ENCODE results near the gene PHF1. TPM values are rescaled to one million over a fixed set of nuclear protein-coding genes. Genes with fewer than 3 reads are reported as not detected.

Gene PHF1
- total and polyA plus RNA-seq, 4 donors = 17.2 to 128 (median 85.6) TPM

DNA sequence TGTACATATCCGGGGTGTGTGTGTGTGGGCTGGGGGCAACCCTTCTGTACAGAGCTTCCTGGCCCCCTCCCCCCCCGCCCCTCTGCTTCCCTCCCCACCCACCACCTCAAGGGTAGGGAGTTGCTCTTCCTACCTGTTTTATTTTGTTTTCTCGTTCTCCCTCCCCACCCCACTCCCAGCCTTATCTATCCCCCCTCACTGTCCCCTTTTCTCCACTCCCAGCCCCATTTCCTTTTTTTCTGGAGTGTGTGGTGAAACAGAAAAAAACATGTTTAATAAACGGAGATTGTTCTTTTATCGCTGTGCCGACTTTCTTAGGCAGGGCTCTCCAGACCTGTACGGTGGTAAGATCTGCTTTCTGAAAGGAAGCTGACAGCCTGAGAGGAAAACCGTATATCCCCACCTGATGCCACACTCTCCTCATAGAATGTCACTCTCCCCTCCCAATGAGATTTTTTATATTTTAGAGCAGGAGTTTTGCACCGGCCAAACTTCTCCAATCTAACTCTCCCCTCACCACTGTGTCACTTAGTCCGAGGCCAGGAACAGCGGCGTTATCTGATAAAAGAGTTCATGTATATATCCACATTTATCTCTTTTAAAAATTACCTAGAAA lies 42.7 kb downstream of the PHF1 start:
- DNase-seq (ENCODE audit: low read depth in 4 of 6, low spot score in 6 of 6) = no peak
- H3K36me3 ChIP-seq (ENCODE audit: control insufficient read depth, insufficient read depth, low read length) = peaks cover 50% of the 10 kb centered on the region
- no peaks in the 10 kb centered on the region for H3K27me3 ChIP-seq (ENCODE audit: control insufficient read depth, insufficient read depth, low read length)
- H3K9me3 ChIP-seq (ENCODE audit: control insufficient read depth, insufficient read depth, low read length) = no peaks in the 10 kb centered on the region
- no CpG with 5 or more reads among the region's 12 CpGs for WGBS (ENCODE audit: insufficient coverage)
- peak overlapping the region; percentile 90 for H3K27ac ChIP-seq (ENCODE audit: low read depth, low read length)
- peak overlapping the region; percentile 99 for H3K4me3 ChIP-seq (ENCODE audit: low read depth, low read length)
- peaks cover 24% of the 10 kb centered on the region for H3K4me1 ChIP-seq (ENCODE audit: control insufficient read depth, insufficient read depth, low read length)

DNA sequence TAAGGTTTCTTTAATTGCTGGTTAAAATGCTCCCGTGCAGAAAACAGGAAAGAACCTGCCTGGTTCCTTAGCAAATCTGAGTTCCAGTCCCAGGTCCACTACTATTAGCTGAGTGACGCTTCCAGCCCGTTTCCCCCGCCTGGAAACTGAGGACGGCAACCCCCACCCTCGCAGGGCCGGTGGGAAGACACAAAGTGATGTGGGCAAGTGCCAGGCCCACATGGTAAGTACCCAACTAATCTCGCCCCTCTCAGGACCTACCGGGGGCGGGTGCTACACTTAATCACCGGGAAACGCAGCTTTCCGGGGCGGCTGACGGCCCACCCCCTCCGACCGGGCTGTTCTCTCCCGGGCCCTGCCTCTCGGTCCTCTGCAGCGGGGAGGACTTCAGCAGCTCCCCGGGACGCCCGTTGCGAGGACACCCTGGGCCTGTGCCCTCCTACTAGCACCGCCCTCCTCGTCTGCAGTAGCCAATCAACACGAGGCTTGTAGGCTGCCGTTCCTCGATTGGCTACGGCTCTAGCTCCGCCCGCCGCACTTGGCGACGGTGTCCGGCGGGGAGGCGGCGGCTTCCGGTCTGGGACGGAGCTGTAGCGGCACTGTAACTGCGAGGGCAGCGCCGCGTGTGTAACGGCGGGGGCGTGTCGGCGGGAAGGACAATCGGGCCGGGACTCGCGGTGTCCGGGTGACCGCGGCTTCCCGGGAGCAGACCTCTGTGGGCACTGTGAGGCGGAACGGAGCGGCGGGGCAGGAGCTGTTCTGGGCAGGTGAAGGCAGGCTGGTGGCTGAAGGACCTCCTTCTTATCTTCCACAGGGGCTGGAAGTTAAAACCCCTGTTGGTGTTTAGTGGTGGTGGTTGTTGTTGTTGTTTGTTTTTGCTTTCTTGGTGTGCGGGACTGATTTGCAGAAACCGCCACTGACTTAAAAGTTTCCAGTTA lies 43.5 kb downstream of the PHF1 start, which contains the start of gene ZBTB9:
ZBTB9 (plus strand) TSS at position 568 of the 938 bp plus-strand sequence. CDS start 525 bp downstream, outside the sequence.
- peak; percentile 79 to 98 (median 91) for DNase-seq (ENCODE audit: low read depth in 4 of 6, low spot score in 6 of 6)
- under 1% methylated on average over 64 of the region's 65 CpGs for WGBS (ENCODE audit: insufficient coverage)
- Histone ChIP-seq H3K9me3 (ENCODE audit: control insufficient read depth, insufficient read depth, low read length) (no peaks in the 10 kb centered on the region), H3K27ac (ENCODE audit: low read depth, low read length) (peak within 1 kb of the TSS; percentile 90), H3K36me3 (ENCODE audit: control insufficient read depth, insufficient read depth, low read length) (peaks cover 42% of the 10 kb centered on the region), H3K4me1 (ENCODE audit: control insufficient read depth, insufficient read depth, low read length) (peaks cover 24% of the 10 kb centered on the region), H3K4me3 (ENCODE audit: low read depth, low read length) (peak within 1 kb of the TSS; percentile 99), H3K27me3 (ENCODE audit: control insufficient read depth, insufficient read depth, low read length) (no peaks in the 10 kb centered on the region)

DNA sequence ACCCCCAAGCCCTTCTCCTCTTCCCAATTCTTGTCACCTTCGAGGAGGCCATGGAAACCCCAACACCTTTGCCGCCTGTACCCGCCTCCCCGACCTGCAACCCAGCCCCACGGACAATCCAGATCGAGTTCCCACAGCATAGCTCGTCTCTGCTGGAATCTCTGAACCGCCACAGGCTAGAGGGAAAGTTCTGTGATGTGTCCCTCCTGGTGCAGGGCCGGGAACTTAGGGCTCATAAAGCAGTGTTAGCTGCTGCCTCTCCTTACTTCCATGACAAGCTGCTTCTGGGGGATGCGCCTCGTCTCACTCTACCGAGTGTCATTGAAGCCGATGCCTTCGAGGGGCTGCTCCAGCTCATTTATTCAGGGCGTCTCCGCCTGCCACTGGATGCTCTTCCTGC lies 44.2 kb downstream of the PHF1 start:
- H3K27ac ChIP-seq (ENCODE audit: low read depth, low read length) = no peak overlapping the region
- H3K9me3 ChIP-seq (ENCODE audit: control insufficient read depth, insufficient read depth, low read length) = no peaks in the 10 kb centered on the region
- H3K36me3 ChIP-seq (ENCODE audit: control insufficient read depth, insufficient read depth, low read length) = peaks cover 38% of the 10 kb centered on the region
- no peaks in the 10 kb centered on the region for H3K27me3 ChIP-seq (ENCODE audit: control insufficient read depth, insufficient read depth, low read length)
- DNase-seq (ENCODE audit: low read depth in 4 of 6, low spot score in 6 of 6) = no peak
- H3K4me3 ChIP-seq (ENCODE audit: low read depth, low read length) = peak overlapping the region; percentile 99
- 48% methylated on average over 10 of the region's 16 CpGs for WGBS (ENCODE audit: insufficient coverage)
- peaks cover 24% of the 10 kb centered on the region for H3K4me1 ChIP-seq (ENCODE audit: control insufficient read depth, insufficient read depth, low read length)

DNA sequence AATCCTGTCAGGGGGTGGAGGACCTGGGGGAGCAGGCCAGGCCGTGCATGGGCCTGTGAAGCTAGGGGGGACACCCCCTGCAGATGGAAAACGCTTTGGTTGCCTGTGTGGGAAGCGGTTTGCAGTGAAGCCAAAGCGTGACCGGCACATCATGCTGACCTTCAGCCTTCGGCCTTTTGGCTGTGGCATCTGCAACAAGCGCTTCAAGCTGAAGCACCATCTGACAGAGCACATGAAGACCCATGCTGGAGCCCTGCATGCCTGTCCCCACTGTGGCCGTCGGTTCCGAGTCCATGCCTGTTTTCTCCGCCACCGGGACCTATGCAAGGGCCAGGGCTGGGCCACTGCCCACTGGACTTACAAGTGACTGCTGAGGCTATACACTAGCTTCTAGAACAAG lies 45.3 kb downstream of the PHF1 start:
- H3K9me3 ChIP-seq (ENCODE audit: control insufficient read depth, insufficient read depth, low read length) = no peaks in the 10 kb centered on the region
- DNase-seq (ENCODE audit: low read depth in 4 of 6, low spot score in 6 of 6) = no peak
- H3K27me3 ChIP-seq (ENCODE audit: control insufficient read depth, insufficient read depth, low read length) = no peaks in the 10 kb centered on the region
- H3K27ac ChIP-seq (ENCODE audit: low read depth, low read length) = no peak overlapping the region
- no peak overlapping the region for H3K4me3 ChIP-seq (ENCODE audit: low read depth, low read length)
- H3K4me1 ChIP-seq (ENCODE audit: control insufficient read depth, insufficient read depth, low read length) = peaks cover 24% of the 10 kb centered on the region
- peaks cover 38% of the 10 kb centered on the region for H3K36me3 ChIP-seq (ENCODE audit: control insufficient read depth, insufficient read depth, low read length)
- WGBS (ENCODE audit: insufficient coverage) = 96% methylated on average over 12 of the region's 12 CpGs

DNA sequence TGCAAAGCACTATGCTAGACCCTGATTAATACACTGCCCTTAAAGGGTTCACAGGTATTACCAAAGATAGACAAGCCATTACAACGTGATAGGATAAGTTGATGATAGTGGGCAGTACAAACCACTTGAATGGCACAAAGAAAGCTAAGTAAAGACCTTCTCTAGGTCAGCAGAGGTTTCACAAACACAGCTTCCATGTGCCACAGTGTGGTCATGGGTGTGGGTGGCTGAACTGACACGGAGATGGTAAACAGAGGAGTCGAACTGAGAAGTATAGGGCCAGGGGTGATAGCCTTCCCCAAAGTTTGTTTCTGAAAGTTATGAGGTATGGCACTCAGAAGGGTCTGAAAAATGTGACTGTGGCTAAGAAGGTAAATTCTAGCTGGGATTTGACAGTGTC lies 47.9 kb downstream of the PHF1 start:
- no peak for DNase-seq (ENCODE audit: low read depth in 4 of 6, low spot score in 6 of 6)
- Histone ChIP-seq H3K4me3 (ENCODE audit: low read depth, low read length) (no peak overlapping the region), H3K9me3 (ENCODE audit: control insufficient read depth, insufficient read depth, low read length) (no peaks in the 10 kb centered on the region), H3K27ac (ENCODE audit: low read depth, low read length) (no peak overlapping the region), H3K36me3 (ENCODE audit: control insufficient read depth, insufficient read depth, low read length) (peaks cover 20% of the 10 kb centered on the region), H3K27me3 (ENCODE audit: control insufficient read depth, insufficient read depth, low read length) (no peaks in the 10 kb centered on the region), H3K4me1 (ENCODE audit: control insufficient read depth, insufficient read depth, low read length) (peaks cover 18% of the 10 kb centered on the region)
- 92% methylated on average over 3 of the region's 3 CpGs for WGBS (ENCODE audit: insufficient coverage)

DNA sequence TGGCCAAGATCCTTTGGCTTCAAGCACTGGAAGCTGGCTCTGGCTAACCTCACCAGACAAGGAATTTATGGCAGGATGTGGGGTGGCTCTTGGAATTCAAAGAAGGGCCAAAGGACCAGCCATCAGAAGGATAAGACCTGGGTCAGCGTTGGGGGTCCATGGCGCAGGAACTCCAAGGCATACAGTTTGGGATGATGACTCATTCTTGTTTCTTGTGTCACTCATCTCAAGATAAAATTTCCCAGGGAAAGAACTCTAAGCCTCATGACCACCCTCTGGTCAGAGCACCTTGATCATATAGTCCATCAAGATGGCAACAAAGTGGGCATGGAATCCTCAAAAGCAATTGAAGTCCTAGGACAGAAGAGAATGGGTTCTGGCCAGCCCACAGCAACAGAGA lies 48.4 kb downstream of the PHF1 start:
- peaks cover 15% of the 10 kb centered on the region for H3K4me1 ChIP-seq (ENCODE audit: control insufficient read depth, insufficient read depth, low read length)
- H3K27ac ChIP-seq (ENCODE audit: low read depth, low read length) = no peak overlapping the region
- H3K36me3 ChIP-seq (ENCODE audit: control insufficient read depth, insufficient read depth, low read length) = peaks cover 20% of the 10 kb centered on the region
- DNase-seq (ENCODE audit: low read depth in 4 of 6, low spot score in 6 of 6) = no peak
- H3K27me3 ChIP-seq (ENCODE audit: control insufficient read depth, insufficient read depth, low read length) = no peaks in the 10 kb centered on the region
- H3K4me3 ChIP-seq (ENCODE audit: low read depth, low read length) = no peak overlapping the region
- WGBS (ENCODE audit: insufficient coverage) = 100% methylated on average over 2 of the region's 2 CpGs
- H3K9me3 ChIP-seq (ENCODE audit: control insufficient read depth, insufficient read depth, low read length) = no peaks in the 10 kb centered on the region

Small RNA genes within 50 kb of the gene (small RNA-seq; reads per million reads assigned to genes)
- gene RPL35AP4 (ENCODE audit: low replicate concordance) (not detected), gene ZBTB9 (ENCODE audit: low replicate concordance) (not detected)

Other genes starting within 250 kb of the PHF1 start
- 1 to 10 TPM; 2.8 to 4.9 TPM for gene COL11A2, start 218.5 kb upstream of the PHF1 start, total RNA-seq
- gene COL11A2, start 218.5 kb upstream of the PHF1 start, polyA plus RNA-seq (ENCODE audit: insufficient read length in 2 of 2) = 10 to 100 TPM; 10.4 to 12.6 TPM
- 10 to 100 TPM; 19.2 to 32.3 TPM for gene RXRB, start 210.3 kb upstream of the PHF1 start, total RNA-seq
- gene RXRB, start 210.3 kb upstream of the PHF1 start, polyA plus RNA-seq (ENCODE audit: insufficient read length in 2 of 2) = 10 to 100 TPM; 61.6 to 79.0 TPM
- gene SLC39A7, start 210.1 kb upstream of the PHF1 start, total RNA-seq = 10 to 100 TPM; 55.0 to 87.3 TPM
- gene SLC39A7, start 210.1 kb upstream of the PHF1 start, polyA plus RNA-seq (ENCODE audit: insufficient read length in 2 of 2) = 100 to 1,000 TPM in 1 of 2 donors, 10 to 100 TPM in 1; 86.7 to 103 TPM
- gene HSD17B8, start 206.4 kb upstream of the PHF1 start, total RNA-seq = 10 to 100 TPM in 1 of 2 donors, 1 to 10 TPM in 1; 7.8 to 24.8 TPM
- 10 to 100 TPM in 1 of 2 donors, 1 to 10 TPM in 1; 8.5 to 10.5 TPM for gene HSD17B8, start 206.4 kb upstream of the PHF1 start, polyA plus RNA-seq (ENCODE audit: insufficient read length in 2 of 2)
- gene RING1, start 202.5 kb upstream of the PHF1 start, total RNA-seq = 10 to 100 TPM; 19.0 to 43.9 TPM
- 10 to 100 TPM; 63.3 to 71.0 TPM for gene RING1, start 202.5 kb upstream of the PHF1 start, polyA plus RNA-seq (ENCODE audit: insufficient read length in 2 of 2)
- 10 to 100 TPM; 35.4 to 49.3 TPM for gene VPS52, start 139.1 kb upstream of the PHF1 start, total RNA-seq
- 10 to 100 TPM; 69.2 to 87.3 TPM for gene VPS52, start 139.1 kb upstream of the PHF1 start, polyA plus RNA-seq (ENCODE audit: insufficient read length in 2 of 2)
- gene RPS18, start 138.9 kb upstream of the PHF1 start, total RNA-seq = 1,000 to 10,000 TPM; 1,293 to 3,565 TPM
- gene RPS18, start 138.9 kb upstream of the PHF1 start, polyA plus RNA-seq (ENCODE audit: insufficient read length in 2 of 2) = 1,000 to 10,000 TPM; 1,607 to 1,704 TPM
- 10 to 100 TPM in 1 of 2 donors, 1 to 10 TPM in 1; 5.8 to 12.9 TPM for gene B3GALT4, start 133.9 kb upstream of the PHF1 start, total RNA-seq
- gene B3GALT4, start 133.9 kb upstream of the PHF1 start, polyA plus RNA-seq (ENCODE audit: insufficient read length in 2 of 2) = 1 to 10 TPM; 6.2 to 8.1 TPM
- 10 to 100 TPM; 31.7 to 53.8 TPM for gene WDR46, start 121.8 kb upstream of the PHF1 start, total RNA-seq
- gene WDR46, start 121.8 kb upstream of the PHF1 start, polyA plus RNA-seq (ENCODE audit: insufficient read length in 2 of 2) = 10 to 100 TPM; 51.8 to 60.5 TPM
- 10 to 100 TPM; 30.4 to 54.4 TPM for gene PFDN6, start 121.4 kb upstream of the PHF1 start, total RNA-seq
- gene PFDN6, start 121.4 kb upstream of the PHF1 start, polyA plus RNA-seq (ENCODE audit: insufficient read length in 2 of 2) = 10 to 100 TPM; 78.5 to 80.2 TPM
- gene RGL2, start 112.1 kb upstream of the PHF1 start, total RNA-seq = 10 to 100 TPM; 23.6 to 63.8 TPM
- gene RGL2, start 112.1 kb upstream of the PHF1 start, polyA plus RNA-seq (ENCODE audit: insufficient read length in 2 of 2) = 100 to 1,000 TPM; 101 to 119 TPM
- gene TAPBP, start 96.9 kb upstream of the PHF1 start, total RNA-seq = 10 to 100 TPM; 42.8 to 48.0 TPM
- gene TAPBP, start 96.9 kb upstream of the PHF1 start, polyA plus RNA-seq (ENCODE audit: insufficient read length in 2 of 2) = 10 to 100 TPM; 41.3 to 49.2 TPM
- gene ZBTB22, start 93.3 kb upstream of the PHF1 start, total RNA-seq = 10 to 100 TPM; 16.4 to 26.8 TPM
- 10 to 100 TPM; 25.3 to 25.4 TPM for gene ZBTB22, start 93.3 kb upstream of the PHF1 start, polyA plus RNA-seq (ENCODE audit: insufficient read length in 2 of 2)
- gene DAXX, start 88.1 kb upstream of the PHF1 start, total RNA-seq = 10 to 100 TPM; 18.0 to 35.5 TPM
- gene DAXX, start 88.1 kb upstream of the PHF1 start, polyA plus RNA-seq (ENCODE audit: insufficient read length in 2 of 2) = 10 to 100 TPM; 50.8 to 51.9 TPM
- gene KIFC1, start 19.2 kb upstream of the PHF1 start, total RNA-seq = 10 to 100 TPM in 1 of 2 donors, 1 to 10 TPM in 1; 6.7 to 12.9 TPM
- 10 to 100 TPM; 18.0 to 25.9 TPM for gene KIFC1, start 19.2 kb upstream of the PHF1 start, polyA plus RNA-seq (ENCODE audit: insufficient read length in 2 of 2)
- 100 to 1,000 TPM in 1 of 2 donors, 10 to 100 TPM in 1; 64.9 to 202 TPM for gene CUTA, start 7.1 kb downstream of the PHF1 start, total RNA-seq
- gene CUTA, start 7.1 kb downstream of the PHF1 start, polyA plus RNA-seq (ENCODE audit: insufficient read length in 2 of 2) = 100 to 1,000 TPM; 211 to 241 TPM
- 10 to 100 TPM; 11.5 to 21.0 TPM for gene SYNGAP1, start 9.1 kb downstream of the PHF1 start, total RNA-seq
- 10 to 100 TPM; 84.7 to 98.9 TPM for gene SYNGAP1, start 9.1 kb downstream of the PHF1 start, polyA plus RNA-seq (ENCODE audit: insufficient read length in 2 of 2)
- gene ZBTB9, start 43.6 kb downstream of the PHF1 start, total RNA-seq = 10 to 100 TPM in 1 of 2 donors, 1 to 10 TPM in 1; 7.1 to 13.1 TPM
- 10 to 100 TPM; 12.6 to 14.1 TPM for gene ZBTB9, start 43.6 kb downstream of the PHF1 start, polyA plus RNA-seq (ENCODE audit: insufficient read length in 2 of 2)
- 1 to 10 TPM; 5.3 to 9.4 TPM for gene BAK1, start 169.3 kb downstream of the PHF1 start, total RNA-seq
- 10 to 100 TPM; 13.9 to 15.3 TPM for gene BAK1, start 169.3 kb downstream of the PHF1 start, polyA plus RNA-seq (ENCODE audit: insufficient read length in 2 of 2)
- 10 to 100 TPM in 1 of 2 donors, 1 to 10 TPM in 1; 6.6 to 10.9 TPM for gene ITPR3, start 210.3 kb downstream of the PHF1 start, total RNA-seq
- 10 to 100 TPM in 1 of 2 donors, 1 to 10 TPM in 1; 6.0 to 11.9 TPM for gene ITPR3, start 210.3 kb downstream of the PHF1 start, polyA plus RNA-seq (ENCODE audit: insufficient read length in 2 of 2)